ENCODE measurements around the gene NFKB1.

GRCh38 chr4:102579794-102580462 is 78.8 kb downstream of the NFKB1 start:
- no peak for TF ChIP-seq POLR2A (IDR thresholded peaks at IDR 0.05)
- TF ChIP-seq, protein P1, sequence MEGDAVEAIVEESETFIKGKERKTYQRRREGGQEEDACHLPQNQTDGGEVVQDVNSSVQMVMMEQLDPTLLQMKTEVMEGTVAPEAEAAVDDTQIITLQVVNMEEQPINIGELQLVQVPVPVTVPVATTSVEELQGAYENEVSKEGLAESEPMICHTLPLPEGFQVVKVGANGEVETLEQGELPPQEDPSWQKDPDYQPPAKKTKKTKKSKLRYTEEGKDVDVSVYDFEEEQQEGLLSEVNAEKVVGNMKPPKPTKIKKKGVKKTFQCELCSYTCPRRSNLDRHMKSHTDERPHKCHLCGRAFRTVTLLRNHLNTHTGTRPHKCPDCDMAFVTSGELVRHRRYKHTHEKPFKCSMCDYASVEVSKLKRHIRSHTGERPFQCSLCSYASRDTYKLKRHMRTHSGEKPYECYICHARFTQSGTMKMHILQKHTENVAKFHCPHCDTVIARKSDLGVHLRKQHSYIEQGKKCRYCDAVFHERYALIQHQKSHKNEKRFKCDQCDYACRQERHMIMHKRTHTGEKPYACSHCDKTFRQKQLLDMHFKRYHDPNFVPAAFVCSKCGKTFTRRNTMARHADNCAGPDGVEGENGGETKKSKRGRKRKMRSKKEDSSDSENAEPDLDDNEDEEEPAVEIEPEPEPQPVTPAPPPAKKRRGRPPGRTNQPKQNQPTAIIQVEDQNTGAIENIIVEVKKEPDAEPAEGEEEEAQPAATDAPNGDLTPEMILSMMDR (IDR thresholded peaks at IDR 0.05) = no peak

All from adrenal gland (tissue), 5 donors.